Spinal cord (tissue), 10 donors: ENCODE results near the gene DPH1. TPM values are rescaled to one million over a fixed set of nuclear protein-coding genes. Genes with fewer than 3 reads are reported as not detected.
A peak's percentile ranks its signal among the peaks of the same experiment; 100 is the strongest.

Experiments used
- DNase-seq, 6 donors: peaks; one replicate each; pipeline versions ENCODE4 v3.0.0 to v3.0.0-alpha.2; 2013 to 2015; ENCODE audit warnings: low spot score in 6 of 6, low read depth in 4 of 6
- H3K27ac ChIP-seq: one replicate; pipeline ENCODE4 v1.5.1; 2013; ENCODE audit warnings: low read depth, low read length, control low read depth
- H3K27me3 ChIP-seq: one replicate; pipeline ENCODE4 v1.6.1; 2013; ENCODE audit warnings: low read length; ENCODE audit not compliant: control insufficient read depth, insufficient read depth
- H3K36me3 ChIP-seq: one replicate; pipeline ENCODE4 v1.6.1; 2013; ENCODE audit warnings: low read length; ENCODE audit not compliant: control insufficient read depth, insufficient read depth
- H3K4me1 ChIP-seq: one replicate; pipeline ENCODE4 v1.6.1; 2013; ENCODE audit warnings: low read length; ENCODE audit not compliant: control insufficient read depth, insufficient read depth
- H3K4me3 ChIP-seq: one replicate; pipeline ENCODE4 v1.5.1; 2013; ENCODE audit warnings: low read depth, low read length, control low read depth
- H3K9me3 ChIP-seq: one replicate; pipeline ENCODE4 v1.6.1; 2013; ENCODE audit warnings: low read length; ENCODE audit not compliant: control insufficient read depth, insufficient read depth
- WGBS: methylation state at CpG from one replicate; pipeline ENCODE4 v1.1.5; 2013; ENCODE audit warnings: missing lambda C conversion rate; ENCODE audit not compliant: insufficient coverage; 5-methylcytosine and 5-hydroxymethylcytosine counted together
- polyA plus RNA-seq, 2 donors: library from polyadenylated mRNA; unstranded; fragments of 120-200 nt; gene quantifications; one replicate each; pipeline ENCODE4 v1.2.1, GENCODE V29; 2013; ENCODE audit not compliant: insufficient read length in 2 of 2
- total RNA-seq, 2 donors: library from RNA; depleted of rRNA in 1 of 2; stranded (reverse); fragments of 120-200 nt in 1 of 2; fragments of >200 nt in 1 of 2; gene quantifications; one replicate each; pipeline versions ENCODE4 v1.2.3 to v1.2.4, GENCODE V29; 2013 to 2014
- donor health status: healthy.

Gene DPH1
- total and polyA plus RNA-seq, 4 donors, result 21.5 to 83.7 (median 46.5) TPM

DNA sequence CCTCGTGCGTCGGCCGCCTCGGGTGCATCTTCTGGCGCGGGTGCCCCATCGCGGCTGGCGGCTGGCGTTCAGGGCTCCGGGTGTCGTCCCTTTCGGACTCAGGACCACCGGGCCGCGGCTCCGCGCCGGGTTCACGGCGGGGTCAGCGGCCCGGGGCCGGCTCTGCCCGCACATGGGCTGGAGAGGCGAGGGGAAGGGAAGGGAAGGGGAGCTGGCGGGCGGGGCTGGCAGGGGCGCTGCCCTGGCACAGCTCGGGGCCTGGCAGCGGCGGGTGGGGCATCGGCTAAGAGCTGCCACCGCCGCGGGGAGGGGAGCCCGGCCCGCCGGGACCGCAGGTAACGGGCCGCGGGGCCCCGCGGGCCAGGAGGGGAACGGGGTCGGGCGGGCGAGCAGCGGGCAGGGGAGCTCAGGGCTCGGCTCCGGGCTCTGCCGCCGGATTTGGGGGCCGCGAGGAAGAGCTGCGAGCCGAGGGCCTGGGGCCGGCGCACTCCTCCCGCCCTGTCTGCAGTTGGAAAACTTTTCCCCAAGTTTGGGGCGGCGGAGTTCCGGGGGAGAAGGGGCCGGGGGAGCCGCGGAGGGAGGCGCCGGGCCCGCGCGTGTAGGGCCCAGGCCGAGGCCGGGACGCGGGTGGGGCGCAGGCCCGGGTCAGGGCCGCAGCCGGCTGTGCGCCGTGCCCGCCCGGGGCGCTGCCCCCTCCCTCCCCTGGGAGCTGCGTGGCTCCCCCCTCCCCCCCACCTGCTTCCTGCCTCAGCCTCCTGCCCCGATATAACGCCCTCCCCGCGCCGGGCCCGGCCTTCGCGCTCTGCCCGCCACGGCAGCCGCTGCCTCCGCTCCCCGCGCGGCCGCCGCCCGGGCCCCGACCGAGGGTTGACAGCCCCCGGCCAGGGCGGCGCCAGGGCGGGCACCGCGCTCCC lies 25.6 kb downstream of the DPH1 start:
- Histone ChIP-seq H3K27me3 (peaks cover 65% of the 10 kb centered on the region), H3K36me3 (peaks cover 24% of the 10 kb centered on the region), H3K9me3 (no peaks in the 10 kb centered on the region), H3K27ac (peak overlapping the region; percentile 79), H3K4me1 (peaks cover 50% of the 10 kb centered on the region), H3K4me3 (peak overlapping the region; percentile 37)
- 7% methylated on average over 94 of the region's 113 CpGs for WGBS
- DNase-seq, result peak in 1 of 6 donors; percentile 37

DNA sequence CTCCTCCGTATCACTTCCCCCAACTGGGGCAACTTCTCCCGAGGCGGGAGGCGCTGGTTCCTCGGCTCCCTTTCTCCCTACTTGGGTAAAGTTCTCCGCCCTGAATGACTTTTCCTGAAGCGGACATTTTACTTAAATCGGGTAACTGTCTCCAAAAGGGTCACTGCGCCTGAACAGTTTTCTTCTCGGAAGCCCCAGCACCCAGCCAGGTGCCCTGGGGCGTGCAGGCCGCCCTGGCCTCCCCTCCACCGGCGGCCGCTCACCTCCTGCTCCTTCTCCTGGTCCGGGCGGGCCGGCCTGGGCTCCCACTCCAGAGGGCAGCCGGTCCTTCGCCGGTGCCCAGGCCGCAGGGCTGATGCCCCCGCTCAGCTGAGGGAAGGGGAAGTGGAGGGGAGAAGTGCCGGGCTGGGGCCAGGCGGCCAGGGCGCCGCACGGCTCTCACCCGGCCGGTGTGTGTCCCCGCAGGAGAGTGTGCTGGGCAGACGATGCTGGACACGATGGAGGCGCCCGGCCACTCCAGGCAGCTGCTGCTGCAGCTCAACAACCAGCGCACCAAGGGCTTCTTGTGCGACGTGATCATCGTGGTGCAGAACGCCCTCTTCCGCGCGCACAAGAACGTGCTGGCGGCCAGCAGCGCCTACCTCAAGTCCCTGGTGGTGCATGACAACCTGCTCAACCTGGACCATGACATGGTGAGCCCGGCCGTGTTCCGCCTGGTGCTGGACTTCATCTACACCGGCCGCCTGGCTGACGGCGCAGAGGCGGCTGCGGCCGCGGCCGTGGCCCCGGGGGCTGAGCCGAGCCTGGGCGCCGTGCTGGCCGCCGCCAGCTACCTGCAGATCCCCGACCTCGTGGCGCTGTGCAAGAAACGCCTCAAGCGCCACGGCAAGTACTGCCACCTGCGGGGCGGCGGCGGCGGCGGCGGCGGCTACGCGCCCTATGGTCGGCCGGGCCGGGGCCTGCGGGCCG lies 26.5 kb downstream of the DPH1 start:
- peaks cover 70% of the 10 kb centered on the region for H3K27me3 ChIP-seq
- DNase-seq, result peak in 2 of 6 donors; percentile 43 to 59
- H3K36me3 ChIP-seq, result peaks cover 33% of the 10 kb centered on the region
- 31% methylated on average over 77 of the region's 85 CpGs for WGBS
- H3K4me1 ChIP-seq, result peaks cover 53% of the 10 kb centered on the region
- peak overlapping the region; percentile 37 for H3K4me3 ChIP-seq
- no peaks in the 10 kb centered on the region for H3K9me3 ChIP-seq
- peak overlapping the region; percentile 79 for H3K27ac ChIP-seq

DNA sequence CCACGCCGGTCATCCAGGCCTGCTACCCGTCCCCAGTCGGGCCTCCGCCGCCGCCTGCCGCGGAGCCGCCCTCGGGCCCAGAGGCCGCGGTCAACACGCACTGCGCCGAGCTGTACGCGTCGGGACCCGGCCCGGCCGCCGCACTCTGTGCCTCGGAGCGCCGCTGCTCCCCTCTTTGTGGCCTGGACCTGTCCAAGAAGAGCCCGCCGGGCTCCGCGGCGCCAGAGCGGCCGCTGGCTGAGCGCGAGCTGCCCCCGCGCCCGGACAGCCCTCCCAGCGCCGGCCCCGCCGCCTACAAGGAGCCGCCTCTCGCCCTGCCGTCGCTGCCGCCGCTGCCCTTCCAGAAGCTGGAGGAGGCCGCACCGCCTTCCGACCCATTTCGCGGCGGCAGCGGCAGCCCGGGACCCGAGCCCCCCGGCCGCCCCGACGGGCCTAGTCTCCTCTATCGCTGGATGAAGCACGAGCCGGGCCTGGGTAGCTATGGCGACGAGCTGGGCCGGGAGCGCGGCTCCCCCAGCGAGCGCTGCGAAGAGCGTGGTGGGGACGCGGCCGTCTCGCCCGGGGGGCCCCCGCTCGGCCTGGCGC lies 27.3 kb downstream of the DPH1 start:
- H3K27me3 ChIP-seq, result peaks cover 71% of the 10 kb centered on the region
- peak in 1 of 6 donors; percentile 39 for DNase-seq
- 11% methylated on average over 81 of the region's 81 CpGs for WGBS
- no peak overlapping the region for H3K4me3 ChIP-seq
- peaks cover 39% of the 10 kb centered on the region for H3K36me3 ChIP-seq
- peaks cover 49% of the 10 kb centered on the region for H3K4me1 ChIP-seq
- H3K27ac ChIP-seq, result no peak overlapping the region
- H3K9me3 ChIP-seq, result no peaks in the 10 kb centered on the region

DNA sequence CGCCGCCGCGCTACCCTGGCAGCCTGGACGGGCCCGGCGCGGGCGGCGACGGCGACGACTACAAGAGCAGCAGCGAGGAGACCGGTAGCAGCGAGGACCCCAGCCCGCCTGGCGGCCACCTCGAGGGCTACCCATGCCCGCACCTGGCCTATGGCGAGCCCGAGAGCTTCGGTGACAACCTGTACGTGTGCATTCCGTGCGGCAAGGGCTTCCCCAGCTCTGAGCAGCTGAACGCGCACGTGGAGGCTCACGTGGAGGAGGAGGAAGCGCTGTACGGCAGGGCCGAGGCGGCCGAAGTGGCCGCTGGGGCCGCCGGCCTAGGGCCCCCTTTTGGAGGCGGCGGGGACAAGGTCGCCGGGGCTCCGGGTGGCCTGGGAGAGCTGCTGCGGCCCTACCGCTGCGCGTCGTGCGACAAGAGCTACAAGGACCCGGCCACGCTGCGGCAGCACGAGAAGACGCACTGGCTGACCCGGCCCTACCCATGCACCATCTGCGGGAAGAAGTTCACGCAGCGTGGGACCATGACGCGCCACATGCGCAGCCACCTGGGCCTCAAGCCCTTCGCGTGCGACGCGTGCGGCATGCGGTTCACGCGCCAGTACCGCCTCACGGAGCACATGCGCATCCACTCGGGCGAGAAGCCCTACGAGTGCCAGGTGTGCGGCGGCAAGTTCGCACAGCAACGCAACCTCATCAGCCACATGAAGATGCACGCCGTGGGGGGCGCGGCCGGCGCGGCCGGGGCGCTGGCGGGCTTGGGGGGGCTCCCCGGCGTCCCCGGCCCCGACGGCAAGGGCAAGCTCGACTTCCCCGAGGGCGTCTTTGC lies 28.0 kb downstream of the DPH1 start:
- peak overlapping the region; percentile 29 for H3K4me3 ChIP-seq
- peaks cover 44% of the 10 kb centered on the region for H3K36me3 ChIP-seq
- peak in 2 of 6 donors; percentile 28 to 48 for DNase-seq
- WGBS, result 20% methylated on average over 98 of the region's 98 CpGs
- no peaks in the 10 kb centered on the region for H3K9me3 ChIP-seq
- peak overlapping the region; percentile 33 for H3K27ac ChIP-seq
- peaks cover 56% of the 10 kb centered on the region for H3K4me1 ChIP-seq
- peaks cover 71% of the 10 kb centered on the region for H3K27me3 ChIP-seq

DNA sequence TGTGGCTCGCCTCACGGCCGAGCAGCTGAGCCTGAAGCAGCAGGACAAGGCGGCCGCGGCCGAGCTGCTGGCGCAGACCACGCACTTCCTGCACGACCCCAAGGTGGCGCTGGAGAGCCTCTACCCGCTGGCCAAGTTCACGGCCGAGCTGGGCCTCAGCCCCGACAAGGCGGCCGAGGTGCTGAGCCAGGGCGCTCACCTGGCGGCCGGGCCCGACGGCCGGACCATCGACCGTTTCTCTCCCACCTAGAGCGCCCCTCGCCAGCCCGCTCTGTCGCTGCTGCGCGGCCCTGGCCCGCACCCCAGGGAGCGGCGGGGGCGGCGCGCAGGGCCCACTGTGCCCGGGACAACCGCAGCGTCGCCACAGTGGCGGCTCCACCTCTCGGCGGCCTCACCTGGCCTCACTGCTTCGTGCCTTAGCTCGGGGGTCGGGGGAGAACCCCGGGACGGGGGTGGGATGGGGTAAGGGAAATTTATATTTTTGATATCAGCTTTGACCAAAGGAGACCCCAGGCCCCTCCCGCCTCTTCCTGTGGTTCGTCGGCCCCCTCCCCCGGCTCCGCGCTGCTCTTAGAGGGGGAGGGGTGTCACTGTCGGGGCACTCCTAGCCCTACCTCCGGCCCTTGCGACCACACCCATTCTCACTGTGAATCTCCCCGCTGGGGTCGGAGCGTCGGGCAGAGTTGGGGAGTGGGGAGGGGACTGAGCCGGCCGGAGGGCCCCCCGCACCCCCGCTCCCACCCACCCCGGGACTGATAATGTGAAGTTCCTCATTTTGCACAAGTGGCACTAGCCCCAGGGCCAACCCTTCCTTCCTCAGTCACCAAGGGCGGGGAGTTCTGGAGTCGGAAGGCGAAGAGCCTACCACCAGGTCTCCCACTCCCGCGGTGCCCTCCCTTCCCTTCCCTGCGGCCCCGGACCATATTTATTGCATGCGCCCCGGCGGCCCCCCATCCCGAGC lies 28.9 kb downstream of the DPH1 start:
- H3K36me3 ChIP-seq, result peaks cover 52% of the 10 kb centered on the region
- H3K4me3 ChIP-seq, result peak overlapping the region; percentile 20
- peak in 1 of 6 donors; percentile 58 for DNase-seq
- H3K27ac ChIP-seq, result peak overlapping the region; percentile 88
- no peaks in the 10 kb centered on the region for H3K9me3 ChIP-seq
- 14% methylated on average over 57 of the region's 78 CpGs for WGBS
- peaks cover 56% of the 10 kb centered on the region for H3K4me1 ChIP-seq
- peaks cover 63% of the 10 kb centered on the region for H3K27me3 ChIP-seq

DNA sequence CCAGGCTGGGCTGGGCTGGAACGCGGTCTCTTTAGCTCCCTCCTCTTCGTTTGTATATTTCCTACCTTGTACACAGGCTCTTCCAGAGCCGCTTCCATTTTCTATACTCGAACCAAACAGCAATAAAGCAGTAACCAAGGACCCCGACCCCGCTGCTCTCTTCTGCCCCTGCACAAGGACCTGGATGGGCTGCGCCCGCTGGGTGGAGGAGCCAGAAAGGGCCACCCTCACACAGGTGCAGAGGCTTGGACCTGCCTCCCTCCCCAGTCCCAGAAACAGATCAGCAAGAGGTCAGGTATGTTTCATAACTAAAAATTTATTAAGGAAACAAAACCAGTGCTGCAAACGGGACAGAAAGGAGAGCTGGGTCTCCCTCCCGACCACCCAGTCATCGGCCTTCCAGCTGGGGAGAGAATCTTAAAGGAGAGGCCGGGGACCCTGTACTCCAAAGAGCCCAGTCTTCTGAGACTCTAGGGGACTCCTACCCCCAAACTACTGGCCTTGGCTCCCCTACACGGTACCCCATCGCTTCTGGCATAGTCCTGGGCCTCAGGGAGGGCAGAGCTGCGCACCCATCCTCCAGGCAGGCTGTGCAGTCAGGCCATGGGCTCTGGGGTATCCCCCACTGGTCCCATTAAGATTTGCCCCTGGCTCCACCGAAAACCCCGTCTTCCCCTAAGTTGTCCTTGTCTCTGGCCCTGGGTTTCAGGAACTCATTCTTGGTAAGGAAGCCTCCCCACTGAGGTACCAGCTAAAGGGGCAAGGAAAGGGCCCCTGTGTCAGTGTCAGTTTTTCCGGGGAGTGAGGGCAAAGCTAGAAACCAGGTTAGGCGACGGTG lies 29.8 kb downstream of the DPH1 start:
- no peaks in the 10 kb centered on the region for H3K9me3 ChIP-seq
- peaks cover 60% of the 10 kb centered on the region for H3K36me3 ChIP-seq
- 76% methylated on average over 17 of the region's 21 CpGs for WGBS
- H3K27me3 ChIP-seq, result peaks cover 55% of the 10 kb centered on the region
- peak overlapping the region; percentile 88 for H3K27ac ChIP-seq
- H3K4me3 ChIP-seq, result peak overlapping the region; percentile 20
- H3K4me1 ChIP-seq, result peaks cover 55% of the 10 kb centered on the region
- DNase-seq, result no peak

DNA sequence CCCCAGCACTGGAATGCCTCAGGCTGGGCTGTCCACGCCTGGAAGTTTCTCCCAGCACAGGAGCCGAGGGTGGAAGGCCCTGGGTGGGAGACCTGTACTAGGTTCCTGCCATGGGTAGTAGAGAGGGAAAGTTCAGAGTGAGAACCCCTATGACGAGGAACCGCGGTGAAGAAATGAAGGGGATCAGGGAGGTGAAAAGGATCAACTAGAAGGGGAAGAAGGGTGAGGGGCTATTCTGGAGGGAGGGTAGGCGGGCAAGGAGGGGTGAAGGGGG lies 30.4 kb downstream of the DPH1 start:
- Histone ChIP-seq H3K9me3 (no peaks in the 10 kb centered on the region), H3K27ac (peak overlapping the region; percentile 88), H3K36me3 (peaks cover 65% of the 10 kb centered on the region), H3K4me1 (peaks cover 59% of the 10 kb centered on the region), H3K27me3 (peaks cover 50% of the 10 kb centered on the region), H3K4me3 (peak overlapping the region; percentile 0)
- no peak for DNase-seq
- 88% methylated on average over 6 of the region's 6 CpGs for WGBS
